Nucleus accumbens (tissue), 56 donors: Measurements from ENCODE around the gene AKAP12.

Experiments
- DNase-seq, 56 donors: peaks; one replicate each; lab custom pipeline; 2025; lab: John Stamatoyannopoulos, UW

Gene AKAP12

DNA sequence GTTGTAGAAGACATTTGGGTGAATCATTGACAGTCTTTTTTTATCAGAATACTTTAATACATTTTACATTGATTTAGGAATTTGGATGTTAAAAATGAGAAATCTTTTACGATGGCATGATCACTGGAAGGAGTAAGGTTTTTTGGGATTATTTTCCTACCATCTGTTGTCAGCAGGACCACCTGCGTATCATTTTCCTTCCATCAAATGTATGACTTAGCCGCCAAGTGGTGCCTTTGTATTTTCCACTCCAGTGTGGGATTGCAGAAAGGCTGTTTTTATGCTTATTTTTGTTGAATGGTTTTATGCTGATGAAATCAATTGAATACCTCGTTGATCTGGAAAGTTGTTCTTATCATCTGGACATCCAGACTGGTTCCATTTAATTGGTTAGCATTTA is 35.8 kb downstream of the AKAP12 start:
- DNase-seq: no peak

- DNase-seq: no peak
Observed at GRCh38 chr6:151276112-151276740, 36.5 kb downstream of the AKAP12 start.

DNA sequence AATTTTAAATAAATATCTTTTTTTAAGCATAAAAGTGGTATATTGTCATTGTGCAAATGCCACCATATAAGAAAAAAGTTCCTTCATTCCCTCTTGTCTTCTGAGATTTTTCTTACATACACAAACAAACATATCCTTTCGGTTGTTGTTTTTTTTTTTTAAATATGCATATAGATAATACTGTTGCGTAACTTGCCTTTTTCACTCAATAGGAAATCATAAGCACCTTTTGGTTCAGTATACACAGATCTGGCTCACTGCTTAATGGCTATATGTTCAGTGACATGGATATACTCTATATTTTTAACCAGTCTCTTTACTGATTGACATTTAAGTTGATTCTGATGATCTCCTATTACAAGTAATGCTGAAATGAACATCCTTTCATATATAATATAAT is 40.1 kb downstream of the AKAP12 start:
- no peak for DNase-seq

GRCh38 chr6:151280859-151281258 is 41.1 kb downstream of the AKAP12 start:
- no peak for DNase-seq

GRCh38 chr6:151284012-151284411 is 44.2 kb downstream of the AKAP12 start:
- no peak for DNase-seq

GRCh38 chr6:151284548-151285017 is 44.8 kb downstream of the AKAP12 start:
- DNase-seq: no peak

DNA sequence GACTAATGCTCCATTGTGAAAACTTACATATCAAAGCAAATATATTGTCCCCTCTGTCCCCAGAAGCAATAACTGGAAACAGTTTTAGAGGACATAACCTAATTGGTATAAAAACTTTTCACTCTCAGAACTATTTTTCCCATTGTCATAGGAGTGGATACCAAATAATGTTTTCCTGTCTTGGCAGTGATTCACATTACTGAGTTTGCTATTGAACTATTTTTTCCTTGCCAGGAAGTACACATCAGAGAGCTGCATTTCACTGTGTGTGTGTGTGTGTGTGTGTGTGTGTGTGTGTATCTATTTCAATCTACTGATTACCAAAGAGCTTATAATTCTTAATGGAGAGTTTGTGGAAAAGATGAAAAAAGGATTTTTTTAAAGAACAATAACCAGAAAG is 45.4 kb downstream of the AKAP12 start:
- no peak for DNase-seq

GRCh38 chr6:151286214-151286613 is 46.4 kb downstream of the AKAP12 start:
- no peak for DNase-seq

GRCh38 chr6:151288712-151289398 is 49.1 kb downstream of the AKAP12 start:
- DNase-seq: no peak

DNA sequence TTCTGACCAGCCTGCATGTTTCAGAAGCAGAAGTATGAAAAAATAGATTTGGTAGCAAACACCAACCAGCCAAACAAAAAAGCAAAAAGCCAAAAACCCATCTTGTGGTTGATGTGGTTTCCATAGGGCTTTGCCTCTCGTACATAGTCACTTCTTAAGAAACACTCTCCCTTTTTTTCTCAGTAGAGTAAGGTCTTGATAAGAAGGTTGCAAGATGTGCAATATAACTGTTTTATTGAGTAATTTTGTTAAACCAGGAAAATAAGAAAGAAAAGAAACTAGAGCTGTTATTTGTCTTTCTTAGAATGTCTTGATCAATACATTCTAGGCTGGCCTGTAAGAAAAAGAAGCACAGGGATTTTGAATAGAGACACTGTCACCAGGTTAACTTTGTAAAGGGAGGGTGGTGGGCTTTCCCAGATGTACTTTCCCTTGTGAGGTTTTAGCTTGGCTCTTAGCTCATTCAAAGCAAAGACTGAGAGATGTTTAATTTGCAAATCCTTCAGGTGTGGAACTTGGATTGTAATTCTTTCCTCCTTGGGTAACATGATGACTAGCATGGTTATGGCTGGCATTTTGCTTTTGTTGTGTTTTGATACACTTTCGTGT is 49.7 kb downstream of the AKAP12 start:
- no peak for DNase-seq

DNA sequence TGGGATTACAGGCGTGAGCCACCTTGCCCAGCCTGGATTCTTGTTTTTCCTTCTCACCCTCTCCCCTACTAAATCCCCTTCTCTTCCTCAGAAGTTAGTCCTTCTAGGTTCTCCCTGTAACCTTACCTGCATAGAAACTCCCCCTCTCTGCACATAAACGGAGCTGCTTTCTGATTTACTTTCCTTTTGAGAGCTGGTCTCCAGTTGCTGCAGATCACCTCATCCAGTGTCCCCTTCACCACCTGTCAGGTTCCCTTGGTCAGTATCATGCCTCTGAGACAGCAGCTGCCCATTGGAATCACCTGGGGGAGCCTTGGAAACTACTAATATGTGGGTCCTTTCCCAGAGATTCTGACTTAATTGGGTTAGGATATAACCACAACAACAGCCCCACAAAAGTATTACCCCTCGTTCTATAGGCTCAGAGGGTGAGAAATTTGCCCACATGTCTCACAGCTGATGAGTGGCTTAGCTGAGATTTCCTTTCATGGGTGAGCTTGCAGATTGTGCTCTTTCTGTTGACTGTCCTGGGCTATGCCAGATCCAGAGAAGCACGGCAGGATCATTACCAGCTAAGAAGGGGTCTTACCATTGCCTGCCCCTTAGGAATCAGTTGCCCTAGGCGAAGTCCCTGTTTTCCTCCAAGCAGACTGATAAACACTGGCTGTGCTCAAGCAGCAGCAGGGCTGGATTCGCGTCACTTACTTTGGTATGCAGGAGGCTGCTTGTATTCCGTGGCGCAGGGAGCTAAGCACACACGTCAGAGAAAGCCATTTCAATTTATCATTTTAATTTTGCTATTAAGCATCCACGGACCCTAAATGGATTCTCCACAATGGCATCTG is 51.3 kb downstream of the AKAP12 start:
- DNase-seq: peak in 10 of 56 donors; percentile 2 to 37 (median 10)

- DNase-seq: no peak
Observed at GRCh38 chr6:151291722-151292059, 51.9 kb downstream of the AKAP12 start.

DNA sequence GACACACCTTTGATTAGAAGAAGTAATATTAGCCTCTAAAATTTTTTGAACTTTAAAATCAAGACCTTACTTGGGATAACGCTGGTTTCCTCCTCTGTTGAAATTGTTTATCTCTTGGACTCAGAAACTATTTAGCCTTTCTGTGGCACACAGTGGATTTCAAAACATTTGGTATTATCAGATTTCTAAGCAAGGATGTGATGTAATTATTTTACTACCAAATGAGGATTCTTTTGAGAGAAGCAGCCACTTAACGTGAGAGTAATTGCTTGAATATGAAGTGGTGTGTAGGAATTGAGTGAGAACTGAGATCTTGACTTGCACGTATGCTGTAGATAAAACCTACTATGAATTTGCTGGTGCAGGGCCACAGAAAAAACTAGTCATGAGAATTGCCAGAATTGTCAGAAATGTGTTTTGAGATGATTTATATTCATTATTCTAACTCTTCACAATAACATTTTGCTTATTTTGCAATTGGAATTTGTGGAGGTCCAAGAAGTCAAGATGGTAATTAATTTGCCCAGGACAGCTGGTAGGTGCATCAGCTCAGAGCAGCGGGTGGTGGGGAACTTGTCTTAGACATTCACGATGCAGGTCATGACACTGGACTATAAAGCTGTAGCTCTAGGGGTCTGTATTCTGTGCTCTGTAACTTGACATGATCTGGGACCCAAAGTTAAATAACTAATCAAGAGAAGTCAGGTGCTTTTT is 53.4 kb downstream of the AKAP12 start:
- no peak for DNase-seq

DNA sequence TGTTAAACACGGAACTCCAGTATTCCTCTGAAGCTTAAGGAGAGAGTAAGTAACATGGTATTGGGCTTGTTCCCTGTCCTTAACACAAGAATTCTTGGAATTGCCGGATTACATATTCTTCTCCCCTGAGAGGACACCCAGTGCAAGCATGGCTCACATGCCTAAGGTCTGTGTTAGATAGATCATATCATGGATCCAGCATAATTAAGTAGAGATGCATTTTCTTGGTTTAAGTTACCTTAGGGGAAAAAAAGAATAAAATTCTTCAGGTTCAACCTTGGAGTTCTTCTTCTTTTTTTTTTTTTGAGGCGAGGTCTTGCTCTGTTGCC is 53.9 kb downstream of the AKAP12 start:
- DNase-seq: no peak

DNA sequence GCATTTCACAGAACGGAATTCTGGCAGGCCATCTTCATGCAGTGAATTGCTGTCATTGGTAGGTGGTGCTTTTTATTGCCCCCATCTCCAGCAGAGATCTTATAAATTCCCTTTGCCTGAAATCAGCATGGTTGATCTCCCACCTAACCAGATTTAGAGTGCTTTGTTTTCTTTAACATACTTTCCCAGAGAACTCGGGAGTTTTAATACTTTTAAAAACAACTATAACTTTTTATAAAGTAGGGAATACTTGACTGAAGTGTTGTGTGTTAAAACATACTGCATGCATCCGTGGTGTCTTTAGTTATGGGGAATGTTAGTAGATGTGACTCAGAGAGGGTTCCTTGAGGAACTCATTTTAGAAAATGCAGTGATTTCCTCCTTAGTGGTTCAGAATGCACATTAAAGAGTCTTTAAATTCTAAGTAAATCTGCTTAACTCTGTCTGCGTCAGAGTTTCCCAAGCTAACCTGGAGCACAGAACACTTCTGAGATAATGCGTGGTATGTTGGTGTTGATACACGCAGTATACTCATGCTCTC is 54.9 kb downstream of the AKAP12 start:
- DNase-seq: no peak

GRCh38 chr6:151297886-151298285 is 58.1 kb downstream of the AKAP12 start:
- DNase-seq: no peak

- DNase-seq: no peak
Observed at GRCh38 chr6:151299011-151299410, 59.2 kb downstream of the AKAP12 start.

GRCh38 chr6:151300267-151300991 is 60.7 kb downstream of the AKAP12 start:
- no peak for DNase-seq

- no peak for DNase-seq
Observed at GRCh38 chr6:151301547-151301946, 61.8 kb downstream of the AKAP12 start.

GRCh38 chr6:151303231-151303630 is 63.5 kb downstream of the AKAP12 start:
- no peak for DNase-seq
